ENCODE data around the gene LCLAT1.

GRCh38 chr2:30491225-30491624, 44.2 kb downstream of the LCLAT1 start:
- TF ChIP-seq, protein P1, sequence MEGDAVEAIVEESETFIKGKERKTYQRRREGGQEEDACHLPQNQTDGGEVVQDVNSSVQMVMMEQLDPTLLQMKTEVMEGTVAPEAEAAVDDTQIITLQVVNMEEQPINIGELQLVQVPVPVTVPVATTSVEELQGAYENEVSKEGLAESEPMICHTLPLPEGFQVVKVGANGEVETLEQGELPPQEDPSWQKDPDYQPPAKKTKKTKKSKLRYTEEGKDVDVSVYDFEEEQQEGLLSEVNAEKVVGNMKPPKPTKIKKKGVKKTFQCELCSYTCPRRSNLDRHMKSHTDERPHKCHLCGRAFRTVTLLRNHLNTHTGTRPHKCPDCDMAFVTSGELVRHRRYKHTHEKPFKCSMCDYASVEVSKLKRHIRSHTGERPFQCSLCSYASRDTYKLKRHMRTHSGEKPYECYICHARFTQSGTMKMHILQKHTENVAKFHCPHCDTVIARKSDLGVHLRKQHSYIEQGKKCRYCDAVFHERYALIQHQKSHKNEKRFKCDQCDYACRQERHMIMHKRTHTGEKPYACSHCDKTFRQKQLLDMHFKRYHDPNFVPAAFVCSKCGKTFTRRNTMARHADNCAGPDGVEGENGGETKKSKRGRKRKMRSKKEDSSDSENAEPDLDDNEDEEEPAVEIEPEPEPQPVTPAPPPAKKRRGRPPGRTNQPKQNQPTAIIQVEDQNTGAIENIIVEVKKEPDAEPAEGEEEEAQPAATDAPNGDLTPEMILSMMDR (IDR thresholded peaks at IDR 0.05), result no peak
- no peak for TF ChIP-seq EZH2 (IDR thresholded peaks at IDR 0.05; ENCODE audit: borderline replicate concordance, insufficient read depth, low read depth, low read length, poor library complexity, severe bottlenecking)

Data from B cell (primary cell).